Esophagus squamous epithelium (tissue), 4 donors: ENCODE results near the gene SGK1.

ENCODE experiments used
- POLR2A ChIP-seq, 4 donors: fragments of 450-650 bp; IDR thresholded peaks; one replicate each; pipeline ENCODE4 v1.6.1; 2017; ENCODE audit warnings: antibody characterized with exemption in 4 of 4, mild to moderate bottlenecking in 4 of 4, moderate library complexity in 3 of 4
- TF ChIP-seq, protein P1 (sequence below), 6 experiments: fragments of 450-650 bp in 4 of 6; fragments of 200-600 bp in 2 of 6; sonication (generic) in 2 of 6; IDR thresholded peaks; one replicate each; pipeline ENCODE4 v1.5.1; 2016 to 2019; ENCODE audit warnings: antibody characterized with exemption in 6 of 6, mild to moderate bottlenecking in 4 of 6, moderate library complexity in 4 of 6

DNA sequence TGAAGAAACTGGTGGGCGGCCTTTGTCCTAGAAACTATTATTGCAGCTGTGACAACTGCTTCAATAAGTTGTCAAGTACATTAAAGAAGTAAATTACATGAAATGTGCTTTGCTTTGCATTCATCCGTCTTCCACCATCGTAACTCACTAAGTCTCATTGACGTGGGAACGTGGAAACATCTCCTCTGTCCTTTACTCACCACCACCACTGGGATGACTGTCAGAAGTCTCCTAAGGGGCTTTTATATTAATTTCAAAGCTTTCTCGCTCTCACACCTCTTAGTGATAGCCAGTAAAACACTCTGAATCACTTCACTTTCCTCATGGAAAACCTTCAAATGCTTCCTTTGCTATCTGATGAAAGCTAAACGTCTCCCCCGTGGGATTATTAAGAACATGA lies 153.6 kb downstream of the SGK1 start:
- TF ChIP-seq, protein P1, sequence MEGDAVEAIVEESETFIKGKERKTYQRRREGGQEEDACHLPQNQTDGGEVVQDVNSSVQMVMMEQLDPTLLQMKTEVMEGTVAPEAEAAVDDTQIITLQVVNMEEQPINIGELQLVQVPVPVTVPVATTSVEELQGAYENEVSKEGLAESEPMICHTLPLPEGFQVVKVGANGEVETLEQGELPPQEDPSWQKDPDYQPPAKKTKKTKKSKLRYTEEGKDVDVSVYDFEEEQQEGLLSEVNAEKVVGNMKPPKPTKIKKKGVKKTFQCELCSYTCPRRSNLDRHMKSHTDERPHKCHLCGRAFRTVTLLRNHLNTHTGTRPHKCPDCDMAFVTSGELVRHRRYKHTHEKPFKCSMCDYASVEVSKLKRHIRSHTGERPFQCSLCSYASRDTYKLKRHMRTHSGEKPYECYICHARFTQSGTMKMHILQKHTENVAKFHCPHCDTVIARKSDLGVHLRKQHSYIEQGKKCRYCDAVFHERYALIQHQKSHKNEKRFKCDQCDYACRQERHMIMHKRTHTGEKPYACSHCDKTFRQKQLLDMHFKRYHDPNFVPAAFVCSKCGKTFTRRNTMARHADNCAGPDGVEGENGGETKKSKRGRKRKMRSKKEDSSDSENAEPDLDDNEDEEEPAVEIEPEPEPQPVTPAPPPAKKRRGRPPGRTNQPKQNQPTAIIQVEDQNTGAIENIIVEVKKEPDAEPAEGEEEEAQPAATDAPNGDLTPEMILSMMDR (IDR thresholded peaks at IDR 0.05) = no peak
- TF ChIP-seq POLR2A (IDR thresholded peaks at IDR 0.05) = no peak
